Muscle of leg (tissue), 11 donors: ENCODE measurements around the gene COL4A2. TPM values are rescaled to one million over a fixed set of nuclear protein-coding genes. Genes with fewer than 3 reads are reported as not detected.
A peak's percentile ranks its signal among the peaks of the same experiment; 100 is the strongest.

Experiments
- DNase-seq: peaks from one replicate; pipeline ENCODE4 v3.0.0; 2013
- H3K27ac ChIP-seq: one replicate; pipeline ENCODE4 v1.5.1; 2013; ENCODE audit warnings: mild to moderate bottlenecking, low read length, control low read depth
- H3K27me3 ChIP-seq: one replicate; pipeline ENCODE4 v1.6.1; 2013; ENCODE audit warnings: low read length; ENCODE audit not compliant: control insufficient read depth, insufficient read depth
- H3K36me3 ChIP-seq: one replicate; pipeline ENCODE4 v1.6.1; 2013; ENCODE audit warnings: low read length; ENCODE audit not compliant: control insufficient read depth, insufficient read depth
- H3K4me1 ChIP-seq: one replicate; pipeline ENCODE4 v1.6.1; 2013; ENCODE audit warnings: low read length; ENCODE audit not compliant: control insufficient read depth, insufficient read depth
- H3K4me3 ChIP-seq: one replicate; pipeline ENCODE4 v1.5.1; 2013; ENCODE audit warnings: low read length, control low read depth
- H3K9me3 ChIP-seq: replicated peaks from 2 replicates; pipeline ENCODE4 v1.6.1; 2013; ENCODE audit warnings: low read depth, low read length; ENCODE audit not compliant: control insufficient read depth
- WGBS: methylation state at CpG from one replicate; pipeline ENCODE4 v1.1.5; 2013; ENCODE audit warnings: missing lambda C conversion rate; ENCODE audit not compliant: insufficient coverage; 5-methylcytosine and 5-hydroxymethylcytosine counted together
- polyA plus RNA-seq, 8 donors: library from polyadenylated mRNA; unstranded; fragments of 120-200 nt; gene quantifications; one replicate each; pipeline versions ENCODE4 v1.2.1 to v1.2.3, GENCODE V29; 2013; ENCODE audit warnings: inconsistent platforms in 1 of 8, low replicate concordance in 1 of 8; ENCODE audit not compliant: insufficient read length in 8 of 8, insufficient read depth in 1 of 8
- total RNA-seq: library from RNA; stranded (reverse); fragments of 120-200 nt; gene quantifications from one replicate; pipeline ENCODE4 v1.2.4, GENCODE V29; 2013

COL4A2 gene
- total and polyA plus RNA-seq, 9 donors = 429 to 712 (median 555) TPM

DNA sequence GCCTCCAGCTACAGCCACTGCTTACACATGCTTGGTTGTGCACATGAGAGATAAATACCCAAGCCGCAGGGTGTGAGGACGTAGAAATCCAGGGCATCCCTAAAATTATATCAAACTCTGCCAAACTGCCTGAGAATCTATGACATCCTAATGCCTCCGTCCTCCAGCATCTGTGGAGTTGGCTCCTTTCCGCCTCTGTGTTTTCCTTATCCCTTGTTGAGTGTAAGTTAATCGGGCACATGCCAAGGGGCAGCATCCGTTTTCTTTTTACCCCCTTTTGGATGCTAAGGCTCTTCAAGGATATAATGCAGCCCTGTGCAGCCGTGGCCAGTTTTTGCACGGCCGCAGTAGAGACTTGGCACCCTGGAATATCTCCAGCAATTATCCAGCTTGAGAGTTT lies 66.5 kb downstream of the COL4A2 start:
- H3K27me3 ChIP-seq = no peaks in the 10 kb centered on the region
- H3K27ac ChIP-seq = peak overlapping the region; percentile 81
- peaks cover 2% of the 10 kb centered on the region for H3K36me3 ChIP-seq
- no peaks in the 10 kb centered on the region for H3K9me3 ChIP-seq
- WGBS = 52% methylated on average over 6 of the region's 9 CpGs
- H3K4me1 ChIP-seq = peaks cover 47% of the 10 kb centered on the region
- no peak for DNase-seq
- H3K4me3 ChIP-seq = no peak overlapping the region

- Histone ChIP-seq H3K36me3 (peaks cover 8% of the 10 kb centered on the region), H3K4me3 (no peak overlapping the region), H3K9me3 (no peaks in the 10 kb centered on the region), H3K4me1 (peaks cover 57% of the 10 kb centered on the region), H3K27me3 (no peaks in the 10 kb centered on the region), H3K27ac (peak overlapping the region; percentile 81)
- WGBS = 55% methylated on average over 9 of the region's 10 CpGs
- DNase-seq = peak; percentile 96
These were observed 67.6 kb downstream of the COL4A2 start for GRCh38 chr13:110374431-110375370.

GRCh38 chr13:110376120-110376519 lies 69.0 kb downstream of the COL4A2 start:
- H3K4me1 ChIP-seq = peaks cover 69% of the 10 kb centered on the region

GRCh38 chr13:110377178-110377825 lies 70.2 kb downstream of the COL4A2 start:
- DNase-seq = peak; percentile 78
- peaks cover 67% of the 10 kb centered on the region for H3K4me1 ChIP-seq
- no peaks in the 10 kb centered on the region for H3K27me3 ChIP-seq
- peaks cover 15% of the 10 kb centered on the region for H3K36me3 ChIP-seq
- peak overlapping the region; percentile 82 for H3K27ac ChIP-seq
- H3K9me3 ChIP-seq = no peaks in the 10 kb centered on the region
- H3K4me3 ChIP-seq = no peak overlapping the region
- 45% methylated on average over 1 of the region's 6 CpGs for WGBS

More at GRCh38 chr13:110376120-110376519, 69.0 kb downstream of the COL4A2 start:
- H3K27me3 ChIP-seq = no peaks in the 10 kb centered on the region
- no peak overlapping the region for H3K4me3 ChIP-seq
- H3K9me3 ChIP-seq = no peaks in the 10 kb centered on the region
- peaks cover 14% of the 10 kb centered on the region for H3K36me3 ChIP-seq
- H3K27ac ChIP-seq = peak overlapping the region; percentile 37
- no peak for DNase-seq
- WGBS = no CpG with 5 or more reads among the region's 5 CpGs

GRCh38 chr13:110377826-110378201 lies 70.7 kb downstream of the COL4A2 start:
- no peaks in the 10 kb centered on the region for H3K9me3 ChIP-seq
- H3K36me3 ChIP-seq = peaks cover 15% of the 10 kb centered on the region
- H3K4me1 ChIP-seq = peaks cover 67% of the 10 kb centered on the region
- DNase-seq = peak; percentile 67
- H3K4me3 ChIP-seq = no peak overlapping the region
- WGBS = 28% methylated on average over 3 of the region's 5 CpGs
- H3K27me3 ChIP-seq = no peaks in the 10 kb centered on the region
- H3K27ac ChIP-seq = peak overlapping the region; percentile 82

DNA sequence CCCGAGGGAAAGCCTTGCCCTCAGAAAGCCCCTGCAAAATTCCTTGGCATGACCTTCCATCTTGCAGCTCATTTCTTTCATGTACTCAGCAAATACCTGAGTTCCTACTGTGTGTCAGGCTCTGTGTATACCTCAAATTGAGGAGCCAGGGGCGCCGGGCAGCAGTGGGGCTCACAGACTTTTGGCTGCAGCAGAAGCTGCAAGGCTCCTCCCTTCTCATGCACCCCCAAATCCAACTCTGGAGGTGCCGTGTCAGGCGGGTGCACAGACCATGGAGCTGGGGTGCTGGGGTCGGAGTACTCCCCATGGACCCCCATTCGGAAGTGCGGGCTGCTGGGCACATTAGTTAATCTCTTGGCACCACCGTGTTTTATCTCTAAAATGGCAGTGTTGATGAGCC lies 72.3 kb downstream of the COL4A2 start:
- Histone ChIP-seq H3K36me3 (peaks cover 20% of the 10 kb centered on the region), H3K4me3 (no peak overlapping the region), H3K4me1 (peaks cover 57% of the 10 kb centered on the region), H3K9me3 (no peaks in the 10 kb centered on the region), H3K27me3 (no peaks in the 10 kb centered on the region), H3K27ac (peak overlapping the region; percentile 82)
- 90% methylated on average over 6 of the region's 9 CpGs for WGBS
- no peak for DNase-seq

DNA sequence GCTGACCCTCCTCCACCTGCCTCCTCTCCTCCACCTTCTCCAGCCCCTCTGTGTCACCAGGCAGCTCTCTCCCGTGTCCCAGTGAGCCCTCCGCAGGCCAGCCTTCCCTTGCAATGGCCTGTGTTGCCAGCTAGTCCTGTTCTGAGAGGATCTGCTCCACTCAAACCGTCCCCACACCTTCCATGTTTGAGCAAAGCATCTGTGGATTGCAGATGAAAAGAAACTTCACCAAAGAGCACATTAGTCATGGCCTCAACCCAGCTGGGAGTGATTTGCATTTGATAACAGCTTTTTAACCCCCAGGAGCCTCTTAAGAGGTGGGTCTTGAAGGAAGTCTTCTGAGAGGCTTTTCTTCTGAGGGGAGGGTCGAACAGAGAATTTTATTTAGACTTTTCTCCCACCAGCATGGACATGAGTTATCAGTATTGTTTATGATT lies 72.8 kb downstream of the COL4A2 start:
- no peak overlapping the region for H3K4me3 ChIP-seq
- peak overlapping the region; percentile 32 for H3K27ac ChIP-seq
- no peaks in the 10 kb centered on the region for H3K27me3 ChIP-seq
- H3K4me1 ChIP-seq = peaks cover 56% of the 10 kb centered on the region
- 59% methylated on average over 2 of the region's 4 CpGs for WGBS
- H3K36me3 ChIP-seq = peaks cover 24% of the 10 kb centered on the region
- no peaks in the 10 kb centered on the region for H3K9me3 ChIP-seq
- DNase-seq = no peak

DNA sequence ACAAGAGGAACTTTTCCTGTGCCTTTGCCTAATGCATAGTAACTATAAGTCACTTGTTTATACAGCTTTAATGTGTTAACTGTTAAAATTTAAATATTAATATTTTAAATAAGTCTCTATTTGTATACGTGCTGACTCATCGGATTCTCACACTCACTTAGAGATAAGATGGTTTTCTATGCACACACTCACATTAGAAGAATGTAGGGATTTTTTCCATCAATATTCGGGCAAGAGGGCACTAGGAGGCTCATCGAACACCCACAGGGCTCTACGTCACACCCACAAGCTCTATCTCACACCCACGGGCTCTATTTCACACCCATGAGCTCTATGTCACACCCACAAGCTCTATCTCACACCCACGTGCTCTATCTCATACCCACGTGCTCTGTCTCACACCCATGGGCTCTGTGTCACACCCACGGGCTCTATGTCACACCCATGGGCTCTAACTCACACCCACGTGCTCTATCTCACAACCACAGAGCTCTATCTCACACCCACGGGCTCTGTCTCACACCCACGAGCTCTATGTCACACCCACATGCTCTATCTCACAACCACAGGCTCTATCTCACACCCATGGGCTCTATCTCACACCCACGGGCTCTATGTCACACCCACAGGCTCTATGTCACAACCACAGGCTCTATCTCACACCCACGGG lies 73.4 kb downstream of the COL4A2 start:
- Histone ChIP-seq H3K9me3 (no peaks in the 10 kb centered on the region), H3K36me3 (peaks cover 22% of the 10 kb centered on the region), H3K27ac (peak overlapping the region; percentile 75), H3K4me1 (peaks cover 51% of the 10 kb centered on the region), H3K27me3 (no peaks in the 10 kb centered on the region), H3K4me3 (no peak overlapping the region)
- DNase-seq = no peak
- WGBS = 91% methylated on average over 12 of the region's 14 CpGs

- H3K4me1 ChIP-seq = peaks cover 49% of the 10 kb centered on the region
- H3K27ac ChIP-seq = peak overlapping the region; percentile 75
- H3K9me3 ChIP-seq = no peaks in the 10 kb centered on the region
- peaks cover 22% of the 10 kb centered on the region for H3K36me3 ChIP-seq
- 93% methylated on average over 10 of the region's 12 CpGs for WGBS
- no peaks in the 10 kb centered on the region for H3K27me3 ChIP-seq
- no peak for DNase-seq
- H3K4me3 ChIP-seq = no peak overlapping the region
These were observed 73.9 kb downstream of the COL4A2 start for GRCh38 chr13:110381029-110381360.

DNA sequence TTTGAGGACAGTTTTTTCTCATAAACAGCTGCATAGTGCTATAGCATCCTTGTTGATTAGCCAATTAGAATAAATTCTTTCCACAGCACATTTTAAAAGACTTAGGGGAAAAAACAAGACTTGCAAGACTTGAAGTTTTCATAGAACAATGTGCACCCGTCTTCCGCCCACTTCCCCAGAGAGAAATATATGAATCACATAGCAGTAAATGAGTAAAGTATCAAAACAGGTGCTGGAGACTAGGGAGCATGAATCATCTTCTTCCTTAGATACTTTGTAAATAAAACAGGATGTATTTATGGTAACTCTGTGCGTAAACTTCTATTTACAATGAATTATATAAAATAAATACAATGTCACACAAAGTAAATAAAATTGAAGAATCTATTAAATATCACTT lies 75.1 kb downstream of the COL4A2 start:
- Histone ChIP-seq H3K9me3 (no peaks in the 10 kb centered on the region), H3K4me1 (peaks cover 41% of the 10 kb centered on the region), H3K27me3 (no peaks in the 10 kb centered on the region), H3K4me3 (no peak overlapping the region), H3K36me3 (peaks cover 22% of the 10 kb centered on the region), H3K27ac (peak overlapping the region; percentile 82)
- DNase-seq = peak; percentile 95
- no CpG with 5 or more reads among the region's 3 CpGs for WGBS
